Jurkat, Clone E6-1 (cell line): ENCODE measurements around the gene UGT2A1. TPM values are rescaled to one million over a fixed set of nuclear protein-coding genes. Genes with fewer than 3 reads are reported as not detected.
"Not testable (repeated sequence)": the region's sequence is repeated elsewhere in the genome, so short reads cannot be mapped to it uniquely, and the experiment has no call there.

Experiments
- DNase-seq: peaks from one replicate; pipeline ENCODE4 v3.0.0-alpha.2; 2011; ENCODE audit warnings: low read depth, low spot score
- H3K4me3 ChIP-seq: 2 replicates; pipeline ENCODE4 v1.5.1; 2011; ENCODE audit warnings: mild to moderate bottlenecking, low read length, control low read depth, moderate library complexity
- polyA plus RNA-seq: library from polyadenylated mRNA; unstranded; fragments of >200 nt; gene quantifications from one replicate; pipeline ENCODE4 v1.2.1, GENCODE V29; 2012; ENCODE audit warnings: missing spikeins; ENCODE audit not compliant: insufficient read length, insufficient read depth

Gene UGT2A1
- not detected for polyA plus RNA-seq

DNA sequence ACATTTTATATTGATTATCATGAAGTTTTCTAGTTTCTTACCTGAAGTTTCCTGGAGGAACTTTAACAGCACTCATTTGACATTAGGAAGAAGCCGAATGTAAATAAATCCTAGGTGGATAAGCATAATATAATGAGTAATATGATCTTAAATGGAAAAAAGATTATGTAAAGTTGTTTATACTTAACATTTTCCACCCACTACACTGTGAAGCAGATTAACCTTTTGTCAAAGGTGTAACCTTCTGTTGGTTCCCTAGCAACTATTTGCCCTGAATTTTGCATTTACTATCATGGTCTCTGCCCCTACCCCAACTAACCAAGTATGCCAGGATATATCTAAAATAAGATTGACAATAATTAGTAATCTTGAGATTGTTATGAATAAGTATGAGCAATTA lies at the start of gene UGT2A1:
Gene UGT2A1 (minus strand): TSS at position 101 of the 400 bp plus-strand sequence. CDS start 5,603 bp downstream, outside the sequence.
- H3K4me3 ChIP-seq: no peak within 1 kb of the TSS
- DNase-seq: no peak

DNA sequence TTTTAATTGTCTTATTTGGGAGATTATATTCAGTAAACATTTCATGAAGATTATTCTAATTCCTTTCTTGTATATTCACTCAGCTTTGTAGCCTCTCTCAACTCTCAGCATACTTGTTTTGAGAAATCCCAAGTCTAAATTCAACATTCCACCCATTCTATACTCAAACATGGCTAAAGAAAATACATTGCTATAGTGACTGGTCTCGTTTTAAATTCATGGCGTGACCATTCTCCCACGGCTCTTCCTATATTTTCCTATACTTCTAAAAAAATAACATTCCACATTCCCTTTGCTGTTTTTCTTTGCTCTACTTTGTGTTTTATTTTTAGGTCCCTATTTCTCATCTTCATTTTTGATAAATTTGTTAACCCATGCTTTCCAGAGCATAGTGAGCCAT lies 49.2 kb upstream of the UGT2A1 start:
- DNase-seq: no peak
- H3K4me3 ChIP-seq: no peak overlapping the region

DNA sequence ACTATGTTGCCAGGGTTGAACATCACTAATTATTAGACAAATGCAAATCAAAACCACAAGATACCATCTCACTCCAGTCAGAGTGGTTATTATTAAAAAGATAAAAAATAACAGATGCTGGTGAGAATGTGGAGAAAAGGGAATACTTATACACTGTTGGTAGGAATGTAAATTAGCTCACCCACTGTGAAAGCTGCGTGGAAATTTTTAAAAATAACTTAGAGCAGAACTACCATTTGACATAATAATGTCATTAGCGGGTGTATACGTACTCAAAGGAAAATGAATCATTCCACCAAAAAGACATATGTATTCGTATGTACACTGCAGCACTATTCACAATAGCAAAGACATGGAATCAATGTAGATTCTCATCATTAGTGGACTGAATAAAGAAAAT lies 48.6 kb upstream of the UGT2A1 start:
- DNase-seq: no peak
- H3K4me3 ChIP-seq: no peak overlapping the region

DNA sequence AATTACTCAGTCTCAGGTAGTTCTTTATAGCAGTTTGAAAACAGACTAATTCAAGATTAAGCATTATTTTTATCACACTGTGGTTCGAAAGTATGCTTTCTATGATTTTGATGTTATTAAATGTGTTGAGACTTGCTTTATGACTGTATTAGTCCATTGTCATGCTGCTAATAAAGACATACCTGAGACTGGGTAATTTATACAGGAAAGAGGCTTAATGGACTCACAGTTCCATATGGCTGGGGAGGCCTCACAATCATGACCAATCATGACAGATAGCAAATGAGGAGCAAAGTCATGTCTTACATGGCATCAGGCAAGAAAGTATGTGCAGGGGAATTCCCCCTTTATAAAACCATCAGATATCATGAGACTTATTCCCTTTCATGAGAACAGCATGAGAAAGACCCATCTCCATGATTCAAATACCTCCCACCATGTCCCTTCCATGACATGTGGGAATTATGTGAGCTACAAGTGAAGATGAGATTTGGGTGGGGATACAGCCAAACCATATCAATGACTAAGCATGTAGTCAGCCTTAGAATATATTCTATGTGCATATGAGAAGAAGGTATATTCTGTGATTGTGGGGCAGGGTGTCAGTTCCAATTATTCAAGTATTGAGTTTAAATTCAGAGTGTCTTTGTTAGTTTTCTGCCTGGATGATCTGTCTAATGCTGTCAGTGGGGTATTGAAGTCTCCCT lies 44.6 kb upstream of the UGT2A1 start:
- no peak overlapping the region for H3K4me3 ChIP-seq
- DNase-seq: no peak

DNA sequence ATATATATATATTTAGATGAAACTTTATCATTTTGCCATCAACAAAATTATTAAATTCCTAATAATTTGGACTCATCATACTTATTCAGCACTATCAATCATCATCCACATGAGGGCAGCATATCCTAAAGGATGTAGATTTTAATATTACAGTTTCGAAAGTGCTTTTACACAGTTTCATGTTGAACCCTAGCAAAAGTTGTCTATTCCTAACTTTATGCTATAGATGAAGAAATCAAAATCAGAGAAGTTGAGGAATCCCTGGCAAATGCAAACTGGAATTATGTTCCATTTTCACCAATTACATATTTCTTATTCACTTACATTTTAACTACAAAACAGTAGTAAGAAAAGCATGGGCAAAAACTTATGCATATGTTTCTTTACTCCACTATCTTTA lies 36.6 kb upstream of the UGT2A1 start:
- peak; percentile 21 for DNase-seq
- H3K4me3 ChIP-seq: no peak overlapping the region

DNA sequence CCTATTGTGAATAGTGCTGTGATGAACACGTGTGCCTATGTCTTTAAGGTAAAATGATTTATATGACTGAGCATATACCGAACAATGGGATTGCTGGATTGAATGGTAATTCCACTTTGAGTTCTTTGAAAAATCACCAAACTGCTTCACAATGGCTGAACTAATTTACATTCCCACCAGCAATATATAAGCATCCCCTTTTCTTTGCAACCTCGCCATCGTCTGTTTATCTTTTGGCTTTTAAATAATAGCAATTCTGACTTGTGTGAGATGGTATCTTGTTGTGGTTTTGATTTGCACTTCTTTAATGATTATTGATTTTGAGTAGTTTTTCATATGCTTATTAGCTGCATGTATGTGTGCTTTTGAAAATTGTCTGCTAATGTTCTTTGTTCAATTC lies 31.8 kb upstream of the UGT2A1 start:
- no peak for DNase-seq
- no peak overlapping the region for H3K4me3 ChIP-seq

DNA sequence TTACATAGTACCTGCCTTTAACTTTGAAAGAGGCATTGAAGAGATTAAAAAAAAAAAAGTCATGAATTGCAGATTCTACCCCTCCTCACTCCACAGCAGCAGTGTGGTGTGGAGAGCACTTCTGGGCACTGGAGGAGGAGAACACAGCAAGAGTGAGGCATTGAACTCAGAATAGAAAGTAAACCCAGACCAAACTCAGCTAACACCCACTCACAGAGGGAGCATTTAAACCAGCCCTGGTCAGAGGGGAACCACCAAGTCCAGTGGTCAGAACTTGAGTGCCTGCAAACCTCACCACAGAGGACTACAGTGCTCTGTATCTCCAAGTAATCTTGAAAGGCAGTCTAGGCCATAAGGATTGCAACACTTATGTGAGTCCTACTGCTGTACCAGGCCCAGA lies 15.6 kb upstream of the UGT2A1 start:
- DNase-seq: no peak
- no peak overlapping the region for H3K4me3 ChIP-seq

DNA sequence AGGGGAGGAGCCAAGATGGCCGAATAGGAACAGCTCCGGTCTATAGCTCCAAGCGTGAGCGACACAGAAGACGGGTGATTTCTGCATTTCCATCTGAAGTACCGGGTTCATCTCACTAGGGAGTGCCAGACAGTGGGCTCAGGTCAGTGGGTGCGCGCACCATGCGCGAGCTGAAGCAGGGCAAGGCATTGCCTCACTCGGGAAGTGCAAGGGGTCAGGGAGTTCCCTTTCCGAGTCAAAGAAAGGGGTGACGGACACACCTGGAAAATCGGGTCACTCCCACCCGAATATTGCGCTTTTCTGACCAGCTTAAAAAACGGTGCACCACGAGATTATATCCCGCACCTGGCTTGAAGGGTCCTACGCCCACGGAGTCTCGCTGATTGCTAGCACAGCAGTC lies 11.0 kb upstream of the UGT2A1 start:
- not testable (repeated sequence) for DNase-seq, H3K4me3 ChIP-seq

DNA sequence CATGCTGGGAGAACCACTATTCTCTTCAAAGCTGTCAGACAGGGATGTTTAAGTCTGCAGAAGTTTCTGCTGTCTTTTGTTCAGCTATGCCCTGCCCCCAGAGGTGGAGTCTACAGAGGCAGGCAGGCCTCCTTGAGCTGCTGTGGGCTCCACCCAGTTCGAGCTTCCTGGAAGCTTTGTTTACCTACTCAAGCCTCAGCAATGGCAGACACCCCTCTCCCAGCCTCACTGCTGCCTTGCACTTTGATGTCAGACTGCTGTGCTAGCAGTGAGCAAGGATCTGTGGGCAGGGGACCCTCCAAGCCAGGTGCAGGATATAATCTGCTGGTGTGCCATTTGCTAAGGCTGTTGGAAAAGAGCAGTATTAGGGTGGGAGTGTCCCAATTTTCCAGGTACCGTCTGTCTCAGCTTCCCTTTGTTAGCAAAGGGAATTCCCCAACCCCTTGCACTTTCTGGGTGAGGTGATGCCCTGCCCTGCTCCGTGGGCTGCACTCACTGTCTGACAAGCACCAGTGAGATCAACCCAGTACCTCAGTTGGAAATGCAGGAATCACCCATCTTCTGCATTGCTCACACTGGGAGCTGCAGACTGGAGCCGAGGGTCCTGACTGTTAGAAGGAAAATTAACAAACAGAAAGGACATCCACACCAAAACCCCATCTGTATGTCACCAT lies 8.2 kb upstream of the UGT2A1 start:
- not testable (repeated sequence) for DNase-seq, H3K4me3 ChIP-seq

DNA sequence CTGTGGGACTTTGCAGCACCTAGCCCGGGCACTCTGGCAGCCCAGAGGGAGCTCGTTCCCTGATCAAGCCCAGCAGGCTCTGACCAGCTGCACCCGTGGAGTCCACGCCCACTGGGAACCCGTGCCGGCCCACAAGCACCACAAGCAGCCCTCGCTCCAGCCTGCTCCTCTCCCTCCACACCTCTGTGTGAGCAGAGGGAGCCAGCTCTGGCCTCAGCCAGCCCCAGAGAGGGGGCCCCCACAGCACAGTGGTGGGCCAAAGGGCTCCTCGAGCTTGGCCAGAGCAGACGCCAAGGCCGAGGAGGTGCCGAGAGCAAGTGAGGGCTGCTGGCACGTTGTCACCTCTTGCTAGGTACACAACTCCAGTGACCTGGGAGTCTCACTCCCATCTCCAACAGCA lies 5.1 kb upstream of the UGT2A1 start:
- H3K4me3 ChIP-seq: no peak overlapping the region
- no peak for DNase-seq

DNA sequence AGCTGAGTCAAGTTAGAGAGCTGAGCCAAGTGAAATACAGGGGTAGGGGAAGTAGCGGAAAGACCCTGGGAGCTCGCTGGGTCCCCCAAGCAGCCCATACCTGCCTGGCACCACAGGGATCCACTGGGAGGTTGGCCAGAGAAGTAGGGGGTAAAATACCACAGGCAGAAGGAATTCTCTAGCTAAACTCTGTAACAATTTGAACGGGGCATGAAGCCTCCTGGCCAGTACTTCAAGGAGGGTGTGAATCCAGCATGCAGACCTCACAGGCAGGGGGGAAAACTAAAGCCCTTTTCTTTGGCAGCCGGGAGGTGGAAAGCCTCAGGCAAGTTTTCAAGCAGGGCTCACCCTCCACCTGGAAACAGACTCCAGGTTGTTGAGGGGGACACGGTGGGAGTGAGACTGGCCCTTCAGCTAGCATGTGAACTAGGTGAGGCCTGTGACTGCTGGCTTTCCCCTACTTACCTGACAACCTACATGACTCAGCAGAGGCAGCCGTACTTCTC lies 3.7 kb upstream of the UGT2A1 start:
- H3K4me3 ChIP-seq: no peak overlapping the region
- DNase-seq: no peak

DNA sequence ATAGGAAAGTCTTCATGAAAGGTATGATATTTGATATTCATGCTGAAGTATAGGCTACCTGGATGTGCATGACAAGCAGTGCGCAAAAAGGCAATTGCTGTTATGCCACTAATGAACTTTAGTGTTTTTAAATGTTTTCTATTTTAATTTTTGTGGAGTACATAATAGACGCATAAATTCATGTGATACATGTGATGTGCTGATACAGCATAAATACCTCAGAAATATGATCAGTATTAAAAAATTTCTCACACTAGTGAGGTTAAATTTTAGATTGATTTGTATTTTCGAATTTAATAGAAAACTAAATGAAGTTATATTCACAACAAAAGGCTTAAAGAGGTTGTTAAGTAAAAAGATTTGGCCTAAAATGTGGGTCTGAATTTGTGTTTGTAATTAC lies 2.2 kb downstream of the UGT2A1 start:
- DNase-seq: no peak
- H3K4me3 ChIP-seq: no peak overlapping the region

DNA sequence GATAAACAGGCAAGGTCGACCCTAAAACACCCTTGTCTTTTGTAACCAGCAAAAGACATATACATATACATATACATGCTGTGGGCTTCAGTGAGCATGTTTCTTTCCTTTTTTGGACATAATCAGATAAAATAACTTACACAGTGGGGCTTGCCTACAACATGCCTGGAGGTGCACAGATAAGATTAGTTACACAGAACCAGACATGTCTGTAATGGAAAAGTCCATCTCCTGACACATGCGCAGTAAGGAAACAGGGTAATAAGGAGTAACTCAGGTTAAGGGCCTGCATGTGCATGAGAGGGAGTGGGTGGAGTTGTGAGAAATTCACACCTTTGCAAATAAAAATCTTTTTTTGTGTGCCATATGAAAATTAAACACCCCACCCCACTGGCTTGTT lies 3.4 kb downstream of the UGT2A1 start:
- DNase-seq: no peak
- H3K4me3 ChIP-seq: no peak overlapping the region

DNA sequence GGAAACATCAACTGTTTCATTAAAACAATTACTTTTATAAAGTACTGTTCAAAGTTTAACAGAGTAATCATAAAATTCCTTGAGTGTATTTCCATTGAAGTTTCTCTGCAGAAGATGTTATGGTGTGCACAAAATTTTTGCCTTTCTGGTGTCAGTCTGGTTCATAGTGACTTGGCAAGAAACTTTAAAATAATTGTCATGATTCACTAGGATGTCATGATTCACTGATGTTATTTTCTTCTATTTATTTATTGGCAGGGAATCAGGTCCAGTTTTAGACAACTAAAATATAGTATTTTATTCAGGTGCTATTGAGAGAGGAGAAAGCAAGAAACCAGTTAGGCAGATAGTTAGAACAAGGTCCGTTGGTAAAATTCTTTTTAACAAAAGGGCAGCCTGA lies 3.8 kb downstream of the UGT2A1 start:
- no peak for DNase-seq
- H3K4me3 ChIP-seq: no peak overlapping the region

DNA sequence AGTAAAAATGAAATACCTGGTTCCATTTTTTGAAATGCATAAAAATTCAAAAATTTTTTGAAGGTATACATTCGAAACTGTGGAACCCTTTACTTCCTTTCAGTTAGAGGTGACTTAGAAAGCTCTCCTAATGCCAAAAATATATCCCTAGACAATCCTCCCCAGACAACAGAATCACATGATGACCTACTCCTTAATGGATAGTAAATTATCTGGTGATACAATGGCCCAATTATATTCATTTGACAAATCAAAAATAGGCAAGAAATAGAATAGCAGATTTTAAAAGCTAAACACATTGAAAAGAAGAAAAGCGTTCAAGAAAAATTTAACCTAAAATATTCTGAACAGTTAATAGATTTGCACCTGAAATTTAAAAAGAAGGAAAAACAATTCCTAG lies 10.1 kb downstream of the UGT2A1 start:
- no peak overlapping the region for H3K4me3 ChIP-seq
- no peak for DNase-seq

DNA sequence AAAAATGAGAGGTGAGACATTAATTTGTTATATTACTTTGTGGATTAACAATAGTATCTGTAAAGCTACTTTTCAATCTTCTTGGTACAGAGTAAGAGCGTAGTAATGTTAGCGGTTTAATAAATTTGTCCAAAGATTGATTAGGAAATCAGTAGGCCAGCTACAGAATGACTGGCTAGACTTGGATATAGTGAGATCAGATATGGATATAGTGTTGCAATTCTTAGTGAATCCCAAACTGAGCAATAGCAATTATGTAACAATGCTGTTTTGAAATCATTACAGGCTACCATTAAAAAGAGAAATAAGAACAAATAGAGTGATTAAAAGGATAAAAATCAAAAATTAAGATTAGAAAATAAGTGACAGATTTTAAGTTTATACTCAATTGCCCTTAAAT lies 12.8 kb downstream of the UGT2A1 start:
- DNase-seq: no peak
- H3K4me3 ChIP-seq: no peak overlapping the region

DNA sequence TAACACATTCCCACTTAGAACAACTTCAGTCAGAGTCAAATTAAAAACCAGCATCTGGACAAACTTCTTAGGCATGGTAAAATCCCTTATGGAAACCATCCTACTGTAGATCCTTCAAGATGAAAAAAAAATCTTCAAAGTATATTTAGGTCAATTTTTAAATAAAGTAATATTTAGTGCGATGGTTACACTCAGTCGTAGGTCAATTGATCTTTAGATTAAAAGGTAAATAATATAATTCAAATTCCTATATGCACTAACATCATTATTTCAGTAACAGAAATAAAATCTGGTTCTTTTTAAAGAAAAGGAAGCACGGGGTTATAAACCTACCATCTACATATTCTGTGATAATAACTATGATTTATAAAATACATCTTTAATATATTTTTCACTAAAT lies 13.5 kb downstream of the UGT2A1 start, which contains the start of gene UGT2A2:
Gene UGT2A2 (minus strand): TSS at position 101 of the 400 bp plus-strand sequence. CDS start 2 bp downstream, at position 99.
- DNase-seq: no peak
- H3K4me3 ChIP-seq: no peak within 1 kb of the TSS

DNA sequence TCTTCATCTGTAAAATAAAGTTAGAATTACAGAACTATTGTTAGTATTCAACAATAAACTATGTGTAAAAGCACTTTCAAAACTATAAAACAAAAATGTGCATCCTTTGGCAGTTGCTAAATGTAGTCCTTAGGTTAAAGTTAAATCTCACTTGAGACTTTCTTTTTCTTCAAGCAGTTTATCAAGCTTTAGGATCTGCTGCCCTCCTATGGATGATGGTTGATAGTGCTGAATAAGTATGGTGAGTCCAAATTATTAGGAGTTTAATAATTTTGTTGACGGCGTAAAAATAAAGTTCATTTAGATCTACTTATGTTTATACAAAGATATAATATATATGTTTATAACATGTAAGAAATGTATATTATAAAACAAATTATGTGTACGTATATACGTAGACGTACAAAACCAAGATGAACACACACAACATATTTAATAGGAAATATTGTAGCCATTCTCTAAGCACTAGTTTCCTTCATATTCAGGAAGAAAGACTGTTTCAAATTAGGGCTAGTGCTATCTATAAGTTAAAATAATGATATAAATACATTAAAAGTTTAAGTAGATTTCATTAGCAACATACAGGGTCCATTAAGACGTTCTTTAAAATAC lies 35.9 kb downstream of the UGT2A1 start:
- no peak for DNase-seq
- no peak overlapping the region for H3K4me3 ChIP-seq

DNA sequence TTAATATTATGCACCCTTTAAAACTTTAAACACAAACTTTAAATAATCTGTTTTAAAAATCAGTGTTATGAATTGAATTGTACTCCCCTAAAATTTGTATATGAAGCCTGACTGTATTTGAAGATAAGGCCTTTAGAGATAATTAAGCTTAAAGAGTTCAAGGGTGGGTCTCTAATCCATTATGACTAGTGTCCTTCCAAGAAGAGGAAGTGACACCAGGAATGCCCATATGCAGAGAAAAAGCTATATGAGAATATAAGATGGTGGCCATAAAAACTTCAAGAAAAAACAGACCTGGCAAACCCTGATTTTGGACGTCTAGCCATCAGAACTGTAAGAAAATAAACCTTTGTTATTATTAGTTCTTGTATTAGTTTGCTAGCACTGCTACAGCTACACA lies 42.6 kb downstream of the UGT2A1 start:
- no peak for DNase-seq

DNA sequence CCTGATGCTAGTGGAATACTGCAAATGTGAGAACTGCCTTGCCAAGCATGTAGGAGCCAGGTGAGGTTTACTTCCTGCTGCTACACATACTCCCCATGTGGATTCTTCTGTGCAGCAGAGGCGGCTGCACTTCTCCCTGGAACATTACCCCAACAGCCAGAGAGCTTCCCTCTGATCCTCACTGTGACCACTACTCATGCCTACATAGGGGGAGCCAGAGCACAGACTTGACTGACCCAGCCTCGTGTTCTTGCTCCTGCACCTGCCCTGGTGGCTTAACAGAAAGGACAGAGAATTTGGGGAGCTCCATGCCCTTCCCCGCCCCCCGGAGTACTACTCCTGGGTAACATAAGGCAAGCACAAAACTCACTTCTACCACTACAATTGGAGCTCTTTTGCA lies 52.0 kb downstream of the UGT2A1 start:
- no peak for DNase-seq
- H3K4me3 ChIP-seq: no peak overlapping the region

More for the DNA sequence above, 42.6 kb downstream of the UGT2A1 start:
- H3K4me3 ChIP-seq: no peak overlapping the region
